GM18907 (cell line): ENCODE measurements around the gene GLIS2.

Source experiments
- ATAC-seq: cut with Tn5 transposase; IDR thresholded peaks from one replicate; pipeline ENCODE4 v1.9.1; 2021; ENCODE audit warnings: mild to moderate bottlenecking, moderate library complexity; ENCODE audit not compliant: unreplicated experiment

The GLIS2 gene

GRCh38 chr16:4381072-4381934, 65.4 kb downstream of the GLIS2 start:
- no peak for ATAC-seq

GRCh38 chr16:4381935-4382794, 66.3 kb downstream of the GLIS2 start:
- ATAC-seq, result no peak

GRCh38 chr16:4382795-4383357, 67.0 kb downstream of the GLIS2 start:
- ATAC-seq, result no peak

- no peak for ATAC-seq
These were observed 68.0 kb downstream of the GLIS2 start for GRCh38 chr16:4383591-4384444.

GRCh38 chr16:4384509-4384942, 68.7 kb downstream of the GLIS2 start:
- ATAC-seq, result no peak

GRCh38 chr16:4385066-4385788, 69.4 kb downstream of the GLIS2 start:
- no peak for ATAC-seq

GRCh38 chr16:4385789-4386450, 70.1 kb downstream of the GLIS2 start:
- ATAC-seq, result no peak

GRCh38 chr16:4386451-4386805, 70.6 kb downstream of the GLIS2 start:
- ATAC-seq, result no peak

- ATAC-seq, result no peak
These were observed 71.2 kb downstream of the GLIS2 start for GRCh38 chr16:4386951-4387565.

GRCh38 chr16:4387781-4388180, 71.9 kb downstream of the GLIS2 start:
- no peak for ATAC-seq

- no peak for ATAC-seq
These were observed 72.6 kb downstream of the GLIS2 start for GRCh38 chr16:4388271-4389021.
